ENCODE results near the gene TBXT.
"Not testable (repeated sequence)": the region's sequence is repeated elsewhere in the genome, so short reads cannot be mapped to it uniquely, and the experiment has no call there.

TBXT gene

DNA sequence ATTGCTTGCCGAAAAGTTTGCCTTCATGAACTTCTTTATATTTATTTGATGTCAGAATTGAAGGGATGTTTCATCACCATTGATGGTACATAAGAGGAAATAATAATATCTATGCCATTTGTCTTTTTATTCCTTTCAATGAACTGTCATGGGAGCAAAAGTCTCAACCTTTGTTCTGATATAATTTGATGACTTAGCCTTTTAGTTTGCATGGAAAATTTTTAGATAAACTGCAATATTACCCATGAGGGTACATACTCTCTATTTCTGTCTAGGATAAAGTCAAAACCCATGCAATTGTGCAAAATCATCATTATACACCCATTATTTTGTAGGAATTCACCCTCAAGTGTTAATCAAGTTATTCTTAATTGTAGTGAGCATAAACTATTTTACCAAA, 15.9 kb downstream of the TBXT start:
- Histone ChIP-seq H3K9me3 (peaks cover 6% of the 10 kb centered on the region), H3K27me3 (peaks cover 25% of the 10 kb centered on the region), H3K27ac (no peak overlapping the region), H3K4me1 (ENCODE audit: control insufficient read depth in 1 of 2, insufficient read depth in 1 of 2, low read depth in 1 of 2, low read length in 1 of 2) (no peaks in the 10 kb centered on the region), H3K4me3 (ENCODE audit: low read depth in 1 of 2, low read length in 1 of 2) (no peak overlapping the region), H3K36me3 (no peaks in the 10 kb centered on the region)
- TF ChIP-seq, protein P1, sequence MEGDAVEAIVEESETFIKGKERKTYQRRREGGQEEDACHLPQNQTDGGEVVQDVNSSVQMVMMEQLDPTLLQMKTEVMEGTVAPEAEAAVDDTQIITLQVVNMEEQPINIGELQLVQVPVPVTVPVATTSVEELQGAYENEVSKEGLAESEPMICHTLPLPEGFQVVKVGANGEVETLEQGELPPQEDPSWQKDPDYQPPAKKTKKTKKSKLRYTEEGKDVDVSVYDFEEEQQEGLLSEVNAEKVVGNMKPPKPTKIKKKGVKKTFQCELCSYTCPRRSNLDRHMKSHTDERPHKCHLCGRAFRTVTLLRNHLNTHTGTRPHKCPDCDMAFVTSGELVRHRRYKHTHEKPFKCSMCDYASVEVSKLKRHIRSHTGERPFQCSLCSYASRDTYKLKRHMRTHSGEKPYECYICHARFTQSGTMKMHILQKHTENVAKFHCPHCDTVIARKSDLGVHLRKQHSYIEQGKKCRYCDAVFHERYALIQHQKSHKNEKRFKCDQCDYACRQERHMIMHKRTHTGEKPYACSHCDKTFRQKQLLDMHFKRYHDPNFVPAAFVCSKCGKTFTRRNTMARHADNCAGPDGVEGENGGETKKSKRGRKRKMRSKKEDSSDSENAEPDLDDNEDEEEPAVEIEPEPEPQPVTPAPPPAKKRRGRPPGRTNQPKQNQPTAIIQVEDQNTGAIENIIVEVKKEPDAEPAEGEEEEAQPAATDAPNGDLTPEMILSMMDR (IDR thresholded peaks at IDR 0.05), result no peak

DNA sequence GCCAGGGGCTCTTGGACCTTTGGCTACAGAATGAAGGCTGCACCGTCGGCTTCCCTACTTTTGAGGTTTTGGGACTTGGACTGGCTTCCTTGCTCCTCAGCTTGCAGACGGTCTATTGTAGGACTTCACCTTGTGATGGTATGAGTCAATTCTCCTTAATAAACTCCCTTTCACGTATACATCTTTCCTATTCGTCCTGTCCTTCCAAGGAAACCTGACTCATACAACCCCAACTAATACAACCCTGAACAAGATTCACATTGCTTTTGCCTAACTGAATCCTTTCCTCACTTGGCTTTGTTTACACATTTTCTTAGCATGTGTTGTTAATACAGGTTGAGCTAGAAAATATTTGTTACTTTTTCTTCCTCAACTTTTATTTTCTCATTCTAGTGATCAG, 21.9 kb downstream of the TBXT start:
- Histone ChIP-seq H3K4me1 (ENCODE audit: control insufficient read depth in 1 of 2, insufficient read depth in 1 of 2, low read depth in 1 of 2, low read length in 1 of 2) (no peaks in the 10 kb centered on the region), H3K27me3 (peaks cover 24% of the 10 kb centered on the region), H3K36me3 (no peaks in the 10 kb centered on the region), H3K27ac (no peak overlapping the region), H3K4me3 (ENCODE audit: low read depth in 1 of 2, low read length in 1 of 2) (no peak overlapping the region), H3K9me3 (peaks cover 6% of the 10 kb centered on the region)
- TF ChIP-seq, protein P1 (IDR thresholded peaks at IDR 0.05), result no peak

DNA sequence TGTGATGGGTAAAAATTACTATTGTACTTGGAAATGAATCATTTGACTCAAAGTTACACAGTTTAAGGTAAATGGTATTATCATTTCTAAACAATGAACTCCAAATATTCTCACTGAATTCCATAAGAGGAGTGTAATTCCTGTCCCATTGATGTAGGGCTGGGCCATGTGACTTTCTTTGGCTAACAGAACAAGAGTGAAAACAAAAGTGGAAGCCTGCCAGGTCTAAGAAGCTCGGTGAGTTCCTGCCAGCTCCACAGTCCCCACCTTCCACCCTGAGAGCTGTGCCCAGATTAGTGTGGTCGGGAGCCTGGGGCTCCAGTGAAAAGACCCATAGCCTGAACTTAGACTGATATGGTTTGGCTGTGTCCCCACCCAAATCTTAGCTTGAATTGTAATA, 24.6 kb downstream of the TBXT start:
- TF ChIP-seq, protein P1 (IDR thresholded peaks at IDR 0.05), result no peak
- H3K4me1 ChIP-seq (ENCODE audit: control insufficient read depth in 1 of 2, insufficient read depth in 1 of 2, low read depth in 1 of 2, low read length in 1 of 2), result no peaks in the 10 kb centered on the region
- no peaks in the 10 kb centered on the region for H3K36me3 ChIP-seq

DNA sequence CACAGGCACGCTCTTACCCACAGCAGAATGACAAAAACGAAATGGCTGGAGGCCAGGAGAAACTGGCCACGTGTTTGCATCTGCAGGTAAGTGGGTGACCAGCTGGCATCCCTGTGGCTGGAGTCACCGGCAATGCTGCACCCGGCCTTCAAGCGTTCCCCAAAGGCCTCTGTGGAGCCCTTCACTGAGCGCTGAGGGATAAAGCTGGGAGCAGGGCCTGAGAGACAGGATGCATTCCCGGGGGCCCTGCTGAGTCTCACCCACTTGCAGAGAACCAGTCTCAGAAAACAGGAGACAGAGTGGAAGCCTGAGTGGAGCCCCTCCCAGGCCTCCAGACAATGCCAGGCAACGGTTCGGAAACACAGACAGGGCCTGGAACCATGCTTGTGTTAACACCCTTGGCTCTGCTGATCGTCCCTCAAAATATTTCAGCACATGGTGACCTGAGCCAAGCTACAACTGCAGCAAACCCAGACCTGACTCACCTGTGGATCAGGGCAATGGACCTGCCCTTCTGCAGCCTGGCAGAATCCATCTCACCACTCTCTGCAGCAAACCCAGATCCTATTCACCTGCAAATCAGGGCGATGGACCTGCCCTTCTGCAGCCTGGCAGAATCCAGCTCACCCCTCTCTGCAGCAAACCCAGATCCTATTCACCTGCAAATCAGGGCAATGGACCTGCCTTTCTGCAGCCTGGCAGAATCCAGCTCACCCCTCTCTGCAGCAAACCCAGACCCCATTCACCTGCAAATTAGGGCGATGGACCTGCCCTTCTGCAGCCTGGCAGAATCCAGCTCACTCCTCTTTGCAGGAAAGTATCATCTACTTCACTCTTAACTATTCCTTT, 39.8 kb downstream of the TBXT start:
- TF ChIP-seq, protein P1 (IDR thresholded peaks at IDR 0.05), result no peak
- Histone ChIP-seq H3K4me3 (ENCODE audit: low read depth in 1 of 2, low read length in 1 of 2) (no peak overlapping the region), H3K9me3 (no peaks in the 10 kb centered on the region)

More for the DNA sequence above, 24.6 kb downstream of the TBXT start:
- peaks cover 24% of the 10 kb centered on the region for H3K27me3 ChIP-seq
- H3K4me3 ChIP-seq (ENCODE audit: low read depth in 1 of 2, low read length in 1 of 2), result no peak overlapping the region
- H3K9me3 ChIP-seq, result no peaks in the 10 kb centered on the region
- no peak overlapping the region for H3K27ac ChIP-seq

DNA sequence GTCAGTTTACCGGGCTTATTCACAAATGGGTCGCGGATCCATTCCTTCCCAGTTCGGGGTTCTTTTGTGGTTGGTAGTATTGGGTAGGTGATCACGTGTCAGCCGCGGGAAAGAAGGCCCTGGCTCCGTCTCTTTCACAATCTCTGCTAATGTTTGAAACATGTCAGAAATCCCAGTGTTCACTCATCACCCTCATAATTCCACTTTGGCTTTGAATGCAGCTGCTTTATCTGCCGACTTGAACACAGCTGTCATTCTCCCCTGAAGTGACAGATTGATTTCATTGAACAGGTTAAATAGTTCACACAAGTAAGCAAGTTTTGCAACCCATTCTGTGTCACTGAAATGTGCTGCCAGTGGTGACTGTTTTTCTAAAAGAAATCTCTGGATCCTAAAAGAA, 44.5 kb downstream of the TBXT start:
- H3K36me3 ChIP-seq; H3K27ac ChIP-seq; H3K27me3 ChIP-seq; H3K9me3 ChIP-seq; H3K4me1 ChIP-seq (ENCODE audit: control insufficient read depth in 1 of 2, insufficient read depth in 1 of 2, low read depth in 1 of 2, low read length in 1 of 2); H3K4me3 ChIP-seq (ENCODE audit: low read depth in 1 of 2, low read length in 1 of 2): not testable (repeated sequence)

More for the DNA sequence above, 39.8 kb downstream of the TBXT start:
- Histone ChIP-seq H3K36me3 (no peaks in the 10 kb centered on the region), H3K27ac (no peak overlapping the region), H3K27me3 (peaks cover 31% of the 10 kb centered on the region), H3K4me1 (ENCODE audit: control insufficient read depth in 1 of 2, insufficient read depth in 1 of 2, low read depth in 1 of 2, low read length in 1 of 2) (no peaks in the 10 kb centered on the region)

DNA sequence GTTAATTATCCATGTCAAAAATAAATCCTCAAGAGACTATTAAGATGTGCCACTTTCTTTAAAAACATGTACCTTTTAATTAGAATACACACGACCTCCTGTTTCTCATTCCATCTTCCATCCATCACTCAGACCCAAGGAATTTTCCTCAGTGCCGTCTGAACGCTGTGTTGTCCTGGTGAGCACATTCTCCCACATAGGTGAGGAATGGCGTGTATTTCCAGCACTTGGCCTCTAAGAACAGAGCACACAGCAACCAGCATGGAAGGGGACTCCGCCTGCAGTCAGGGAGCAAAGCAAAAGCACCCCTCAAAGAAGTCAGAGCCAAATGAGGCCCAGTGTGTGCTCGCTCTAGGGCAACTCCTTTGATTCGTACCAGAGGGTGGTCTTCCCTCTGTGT, 45.9 kb downstream of the TBXT start:
- TF ChIP-seq, protein P1 (IDR thresholded peaks at IDR 0.05), result no peak
- H3K4me1 ChIP-seq (ENCODE audit: control insufficient read depth in 1 of 2, insufficient read depth in 1 of 2, low read depth in 1 of 2, low read length in 1 of 2), result no peaks in the 10 kb centered on the region
- H3K36me3 ChIP-seq, result no peaks in the 10 kb centered on the region
- H3K27ac ChIP-seq, result no peak overlapping the region
- no peaks in the 10 kb centered on the region for H3K9me3 ChIP-seq
- H3K4me3 ChIP-seq (ENCODE audit: low read depth in 1 of 2, low read length in 1 of 2), result no peak overlapping the region
- no peaks in the 10 kb centered on the region for H3K27me3 ChIP-seq

Data from neutrophil (primary cell).